Amniotic stem cell (primary cell): ENCODE results near the gene PPEF1.
"Not testable (repeated sequence)": the region's sequence is repeated elsewhere in the genome, so short reads cannot be mapped to it uniquely, and the experiment has no call there.

Source experiments
- DNase-seq: peaks from one replicate; lab custom pipeline; 2025; lab: John Stamatoyannopoulos, UW

PPEF1 gene

DNA sequence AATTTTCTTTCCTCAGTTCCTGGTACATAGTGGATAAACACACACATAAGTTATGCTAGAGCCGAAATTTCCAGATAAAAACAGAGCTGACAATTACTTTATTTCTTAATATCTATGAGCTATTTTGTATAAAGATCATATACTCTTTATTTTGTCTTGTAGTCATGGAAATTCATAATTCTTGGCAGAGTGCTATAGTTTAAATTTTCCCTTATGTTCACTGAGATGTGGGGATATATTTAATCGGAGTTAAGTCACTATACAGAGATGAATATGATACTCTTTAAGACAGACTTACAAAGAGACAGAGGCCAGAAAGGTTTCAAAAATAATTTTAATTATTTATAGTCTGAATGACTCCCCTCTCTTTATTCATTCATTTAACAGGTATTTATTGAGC, 89.7 kb downstream of the PPEF1 start:
- DNase-seq, result no peak

- no peak for DNase-seq
Observed at GRCh38 chrX:18799911-18800310, 92.5 kb downstream of the PPEF1 start.

- no peak for DNase-seq
Observed at GRCh38 chrX:18809641-18810040, 102.2 kb downstream of the PPEF1 start.

- no peak for DNase-seq
Observed at GRCh38 chrX:18810416-18810815, 103.0 kb downstream of the PPEF1 start.

DNA sequence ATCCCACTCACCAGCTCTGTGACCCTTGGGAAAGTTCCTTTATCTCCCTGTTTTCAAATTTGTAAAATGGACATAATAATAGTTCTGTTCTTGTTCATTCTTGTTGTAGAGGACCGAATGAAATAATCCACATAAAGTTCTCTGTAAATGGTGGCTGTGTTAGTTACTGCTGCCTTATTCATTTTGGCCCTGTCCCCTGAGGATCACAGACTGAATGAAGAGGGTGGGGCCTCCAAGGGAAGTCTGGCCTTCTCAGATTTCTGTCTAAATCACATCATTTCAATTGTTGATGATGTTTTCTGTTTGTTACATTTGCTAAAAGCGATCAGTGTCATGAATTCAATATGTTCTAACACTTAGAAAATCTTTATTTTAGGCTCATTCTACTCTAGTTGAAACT, 117.9 kb downstream of the PPEF1 start:
- DNase-seq, result no peak

- no peak for DNase-seq
Observed at GRCh38 chrX:18828832-18829404, 121.5 kb downstream of the PPEF1 start.

DNA sequence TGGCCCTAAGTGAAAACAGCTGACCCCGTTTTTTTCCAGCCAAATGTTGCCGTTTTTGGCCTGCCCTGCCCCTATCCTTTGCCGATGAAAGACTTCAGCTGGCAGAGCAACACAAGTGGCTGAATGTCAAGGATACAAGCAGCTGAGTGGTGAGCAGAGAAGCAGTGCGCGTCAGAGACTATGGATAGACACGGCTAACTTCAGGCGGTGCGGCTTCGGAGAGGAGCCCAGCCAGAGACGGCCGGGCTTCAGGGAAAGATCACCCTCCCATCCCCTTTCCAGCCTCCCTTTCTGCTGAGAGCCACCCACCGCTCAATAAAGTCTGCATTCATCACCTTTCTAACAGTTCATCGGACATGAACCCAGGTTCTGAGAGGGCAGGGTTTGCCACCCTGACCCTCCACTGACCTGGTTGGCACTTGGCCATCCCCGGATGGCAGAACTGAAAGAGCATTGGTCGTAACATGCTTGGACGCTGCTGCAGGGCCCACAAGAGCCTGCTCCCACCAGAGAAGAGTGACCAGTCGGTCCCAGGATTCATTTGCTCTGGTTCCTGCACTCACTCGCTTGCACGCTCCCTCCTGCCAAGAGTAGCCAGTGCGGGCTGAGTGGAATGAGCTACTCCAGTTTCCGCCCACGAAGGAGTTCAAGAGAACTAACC, 125.8 kb downstream of the PPEF1 start:
- DNase-seq, result no peak

- not testable (repeated sequence) for DNase-seq
Observed at GRCh38 chrX:18847901-18848300, 140.5 kb downstream of the PPEF1 start.

GRCh38 chrX:18855919-18856644, 148.6 kb downstream of the PPEF1 start:
- DNase-seq, result no peak

DNA sequence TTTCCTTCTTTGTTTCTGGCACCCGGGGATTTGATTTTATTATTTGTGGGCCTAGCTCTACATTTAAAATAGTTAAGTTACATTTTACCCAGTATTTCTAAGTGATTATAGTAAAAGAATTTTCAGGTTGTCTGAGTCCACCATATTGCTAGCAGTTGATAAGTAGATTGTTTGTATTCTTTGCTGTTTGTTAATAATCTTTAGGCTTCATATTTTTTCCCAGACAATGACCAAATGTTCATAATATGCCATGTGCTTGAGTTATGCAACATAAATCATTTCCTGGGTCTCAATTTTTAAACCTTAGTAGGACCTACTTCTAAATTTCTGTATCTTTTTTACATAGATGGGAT, 149.2 kb downstream of the PPEF1 start:
- DNase-seq, result no peak

DNA sequence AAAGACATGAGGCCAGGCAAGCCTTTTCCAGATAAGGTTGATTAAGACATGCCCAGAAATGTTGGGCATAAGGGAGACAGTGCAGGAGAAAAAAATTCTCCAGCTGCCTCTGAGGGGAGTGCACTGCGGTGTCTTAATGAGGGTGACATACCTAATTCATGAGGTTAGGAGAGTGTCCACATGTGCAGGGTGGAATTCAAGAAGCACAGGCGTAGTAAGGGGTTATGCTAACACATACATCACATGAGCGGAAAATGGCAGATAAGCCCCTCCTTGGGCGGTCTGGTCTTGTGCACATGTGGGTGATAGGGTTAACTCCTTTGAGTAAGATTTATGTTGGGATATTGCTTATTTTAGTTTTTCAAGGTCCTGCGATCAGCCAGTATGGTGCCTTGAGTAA, 154.1 kb downstream of the PPEF1 start:
- DNase-seq, result no peak

DNA sequence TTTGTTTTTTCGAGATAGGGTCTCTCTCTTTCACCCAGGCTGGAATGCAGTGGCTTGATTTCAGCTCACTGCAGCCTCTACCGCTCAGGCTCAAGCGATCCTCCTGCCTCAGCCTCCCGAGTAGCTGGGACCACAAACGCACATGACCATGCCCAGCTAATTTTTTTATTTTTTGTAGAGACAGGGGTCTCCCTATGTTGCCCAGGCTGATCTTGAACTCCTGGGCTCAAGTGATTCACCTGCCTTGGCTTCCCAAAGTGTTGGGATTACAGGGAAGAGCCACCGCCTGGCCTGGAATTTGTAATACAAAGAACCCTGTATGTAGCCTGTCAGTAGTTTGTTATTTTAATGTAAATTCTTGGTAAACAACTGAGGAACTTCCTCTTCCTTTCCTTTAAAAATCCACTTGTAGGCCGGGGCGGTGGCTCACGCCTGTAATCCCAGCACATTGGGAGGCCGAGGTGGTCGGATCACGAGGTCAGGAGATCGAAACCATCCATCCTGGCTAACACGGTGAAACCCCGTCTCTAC, 157.0 kb downstream of the PPEF1 start:
- no peak for DNase-seq

DNA sequence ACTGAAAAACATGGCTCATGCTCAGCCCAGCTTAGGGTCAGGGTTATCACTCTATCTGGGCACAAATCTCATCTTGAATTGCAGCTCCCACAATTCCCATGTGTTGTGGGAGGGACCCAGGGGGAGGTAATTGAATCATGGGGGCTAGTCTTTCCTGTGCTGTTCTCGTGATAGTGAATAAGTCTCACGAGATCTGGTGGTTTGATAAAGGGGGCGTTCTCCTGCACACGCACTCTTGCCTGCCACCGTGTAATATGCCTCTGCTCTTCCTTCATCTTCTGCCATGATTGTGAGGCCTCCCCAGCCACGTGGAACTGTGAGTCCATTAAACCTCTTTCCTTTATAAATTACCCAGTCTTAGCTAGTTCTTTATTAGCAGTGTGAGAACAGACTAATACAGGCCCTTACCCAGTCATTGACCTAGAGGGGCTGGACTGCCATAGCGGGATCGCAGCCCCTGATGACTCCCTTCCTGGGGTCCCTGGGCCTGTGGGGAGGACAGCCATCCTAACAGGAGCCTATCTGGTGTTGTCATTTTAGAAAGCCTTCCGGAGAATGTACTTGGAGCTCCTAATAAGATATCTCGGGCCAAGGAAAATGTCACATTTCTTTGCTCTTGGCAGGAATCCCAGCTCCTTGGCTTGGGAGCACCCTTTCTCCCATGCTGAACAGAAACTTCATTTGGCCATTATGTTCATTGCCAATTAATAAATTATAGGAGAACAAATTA, 163.9 kb downstream of the PPEF1 start:
- no peak for DNase-seq

DNA sequence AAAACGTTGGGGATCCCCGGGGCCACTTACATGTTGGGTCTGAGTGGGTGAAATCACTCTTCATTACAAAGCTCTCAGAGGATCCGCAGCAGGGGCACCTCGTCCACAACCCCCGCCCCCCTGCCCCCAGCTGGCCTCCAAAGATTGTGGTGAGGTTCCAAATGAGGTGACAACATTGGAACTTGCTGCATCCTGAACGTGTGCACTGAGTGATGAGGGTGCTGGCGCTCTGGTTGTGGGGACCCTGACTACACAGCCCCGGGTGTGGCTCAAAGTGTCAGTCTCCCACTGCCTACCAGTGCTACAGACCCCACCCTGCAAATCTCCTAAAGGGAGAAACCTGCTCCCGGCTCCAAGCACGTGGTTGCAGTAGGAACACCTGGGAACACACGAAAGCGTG, 164.5 kb downstream of the PPEF1 start:
- DNase-seq, result no peak

GRCh38 chrX:18872621-18873020, 165.2 kb downstream of the PPEF1 start:
- DNase-seq, result no peak

GRCh38 chrX:18873189-18873791, 165.8 kb downstream of the PPEF1 start:
- DNase-seq, result no peak

GRCh38 chrX:18873836-18874235, 166.4 kb downstream of the PPEF1 start:
- DNase-seq, result no peak

DNA sequence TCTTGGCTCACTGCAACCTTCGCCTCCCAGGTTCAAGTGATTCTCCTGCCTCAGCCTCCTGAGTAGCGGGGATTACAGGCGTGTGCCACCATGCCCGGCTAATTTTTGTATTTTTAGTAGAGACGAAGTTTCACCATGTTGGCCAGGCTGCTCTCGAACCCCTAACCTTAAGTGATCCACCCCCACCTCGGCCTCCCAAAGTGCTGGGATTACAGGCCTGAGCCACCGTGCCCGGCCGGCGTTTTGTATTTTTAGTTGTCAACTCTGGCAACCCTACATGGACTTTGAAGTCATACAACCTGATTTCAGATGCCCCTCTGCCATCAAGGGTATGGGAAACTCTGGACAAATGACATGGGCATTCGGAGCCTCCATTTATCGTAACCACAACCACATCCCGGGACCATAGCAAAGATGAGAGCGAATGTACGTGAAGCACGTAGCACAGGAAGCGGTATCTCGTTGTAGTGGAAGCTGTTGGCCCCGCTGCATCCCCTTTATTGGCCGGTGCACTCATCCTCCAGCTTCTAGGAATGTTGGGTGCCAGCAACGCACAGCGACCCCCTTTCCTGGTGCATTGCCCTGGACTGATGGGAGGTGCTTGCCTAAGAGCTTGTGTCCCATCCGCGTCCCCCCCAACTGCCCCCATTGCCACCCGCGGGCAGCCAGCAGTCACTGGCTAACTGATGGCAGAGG, 167.3 kb downstream of the PPEF1 start:
- DNase-seq, result no peak

DNA sequence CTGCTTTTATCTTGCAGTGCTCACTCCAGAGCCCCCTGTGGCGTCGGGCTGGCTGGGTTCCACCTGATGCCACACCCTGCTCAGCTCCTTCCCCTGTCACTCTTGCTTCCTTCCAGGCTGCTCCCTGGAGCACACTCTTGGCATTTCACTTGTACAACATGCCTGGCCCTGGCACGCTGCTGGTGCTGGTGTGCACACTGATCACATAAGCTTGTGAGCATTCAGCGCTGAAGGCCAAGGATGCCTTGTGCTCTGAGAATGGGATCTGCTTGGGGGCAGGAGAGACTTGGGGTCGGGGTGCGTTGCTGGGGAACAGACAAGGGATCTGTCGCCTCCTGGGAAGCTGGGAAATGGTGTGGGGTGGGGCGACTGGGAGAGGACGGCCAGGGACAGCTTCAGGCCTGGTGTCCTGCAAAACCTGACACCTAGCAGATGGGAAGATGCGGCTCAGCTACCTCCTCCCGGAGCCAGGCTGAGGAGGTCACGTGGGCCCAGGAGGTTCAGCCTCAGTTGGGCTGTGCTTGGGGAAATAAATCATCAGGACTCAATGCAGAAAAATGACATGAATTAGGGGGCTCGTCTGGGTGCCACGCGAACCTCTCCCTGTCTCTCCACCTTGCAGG, 167.9 kb downstream of the PPEF1 start:
- DNase-seq, result no peak

DNA sequence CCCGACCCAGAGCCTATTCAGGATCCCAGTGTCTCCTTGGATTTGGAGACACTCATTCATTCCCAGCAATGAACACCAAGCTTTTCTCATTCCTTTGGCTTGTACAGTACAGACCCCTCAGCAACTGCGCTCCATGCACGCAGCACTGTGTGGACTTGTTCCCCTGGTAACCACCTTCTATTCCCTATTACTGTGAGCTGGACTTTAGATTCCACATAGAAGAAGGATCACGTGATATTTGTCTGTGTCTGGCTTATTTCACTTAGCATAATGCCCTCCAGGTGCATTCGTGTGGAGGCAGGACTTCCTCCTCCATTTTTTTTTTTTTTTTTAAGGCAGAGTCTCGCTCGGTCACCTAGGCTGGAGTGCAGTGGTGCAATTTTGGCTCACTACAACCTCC, 170.0 kb downstream of the PPEF1 start:
- no peak for DNase-seq
